Renal cortical epithelial cell (primary cell): Measurements from ENCODE around the gene SOS1. TPM values are rescaled to one million over a fixed set of nuclear protein-coding genes. Genes with fewer than 3 reads are reported as not detected.
"Not testable (repeated sequence)": the region's sequence is repeated elsewhere in the genome, so short reads cannot be mapped to it uniquely, and the experiment has no call there.

Experiments
- DNase-seq: peaks from one replicate; pipeline ENCODE4 v3.0.0-alpha.2; 2011; ENCODE audit warnings: low read depth
- total RNA-seq: library from RNA; depleted of rRNA; stranded (reverse); fragments of >200 nt; gene quantifications from 2 replicates; pipeline ENCODE4 v1.2.3, GENCODE V29; 2014

The SOS1 gene
- total RNA-seq, 1 donor from 2014 or later = 34.3 TPM

DNA sequence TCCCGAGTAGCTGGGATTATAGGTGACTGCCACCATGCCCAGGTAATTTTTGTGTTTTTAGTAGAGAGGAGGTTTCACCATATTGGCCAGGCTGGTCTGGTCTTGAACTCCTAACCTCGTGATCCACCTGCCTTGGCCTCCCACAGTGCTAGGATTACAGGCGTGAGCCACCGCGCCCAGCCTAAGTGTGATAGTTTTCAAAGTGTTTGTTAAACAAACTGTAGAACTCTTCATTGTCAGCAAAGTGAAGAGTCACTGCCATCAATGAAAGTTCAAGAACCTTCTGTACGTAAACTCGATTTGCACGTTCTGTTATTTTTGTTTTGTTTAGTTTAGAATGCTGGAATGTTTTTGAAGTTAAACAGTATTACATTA, 18.0 kb upstream of the SOS1 start:
- DNase-seq = no peak

DNA sequence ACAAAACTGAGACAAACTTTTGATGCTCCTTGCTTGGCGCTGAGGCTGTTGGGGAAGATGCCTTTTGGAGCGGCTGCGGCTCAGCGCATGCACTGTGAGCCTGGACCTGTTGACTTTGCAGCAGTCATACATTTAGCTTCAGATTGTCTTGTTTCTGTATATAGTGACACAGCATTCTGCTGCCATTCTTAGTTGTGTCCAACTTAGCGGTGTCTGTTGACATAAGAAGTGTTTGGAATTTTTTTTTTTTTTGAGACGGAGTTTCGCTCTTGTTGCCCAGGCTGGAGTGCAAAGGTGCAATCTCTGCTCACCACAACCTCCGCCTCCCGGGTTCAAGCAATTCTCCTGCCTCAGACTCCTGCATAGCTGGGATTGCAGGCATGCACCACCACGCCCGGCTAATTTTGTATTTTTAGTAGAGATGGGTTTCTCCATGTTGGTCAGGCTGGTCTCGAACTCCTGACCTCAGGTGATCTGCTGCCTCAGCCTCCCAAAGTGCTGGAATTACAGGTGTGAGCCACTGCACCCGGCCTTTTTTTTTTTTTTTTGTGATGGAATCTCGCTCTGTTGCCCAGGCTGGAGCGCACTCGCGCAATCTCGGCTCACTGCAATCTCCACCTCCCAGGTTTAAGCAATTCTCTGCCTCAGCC, 17.5 kb upstream of the SOS1 start:
- not testable (repeated sequence) for DNase-seq

DNA sequence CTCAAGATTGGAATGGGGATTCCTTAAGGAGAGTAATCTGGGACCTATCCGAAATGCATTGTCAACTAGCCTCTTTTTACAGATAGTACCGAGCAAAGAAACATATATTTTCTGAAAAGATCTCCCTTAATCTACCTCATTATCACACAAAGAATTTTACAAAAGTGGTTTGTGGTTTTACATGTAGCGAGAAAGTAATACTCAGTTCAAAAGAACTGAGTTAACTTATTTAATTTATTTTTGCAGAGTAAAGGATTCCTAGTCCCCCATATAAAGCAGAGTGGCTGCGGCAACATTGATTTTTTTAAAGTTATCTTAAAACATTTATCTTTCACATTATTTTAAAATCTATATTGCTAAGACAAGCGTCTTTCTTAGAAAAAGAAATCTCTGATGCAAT, 15.9 kb upstream of the SOS1 start:
- DNase-seq = no peak

DNA sequence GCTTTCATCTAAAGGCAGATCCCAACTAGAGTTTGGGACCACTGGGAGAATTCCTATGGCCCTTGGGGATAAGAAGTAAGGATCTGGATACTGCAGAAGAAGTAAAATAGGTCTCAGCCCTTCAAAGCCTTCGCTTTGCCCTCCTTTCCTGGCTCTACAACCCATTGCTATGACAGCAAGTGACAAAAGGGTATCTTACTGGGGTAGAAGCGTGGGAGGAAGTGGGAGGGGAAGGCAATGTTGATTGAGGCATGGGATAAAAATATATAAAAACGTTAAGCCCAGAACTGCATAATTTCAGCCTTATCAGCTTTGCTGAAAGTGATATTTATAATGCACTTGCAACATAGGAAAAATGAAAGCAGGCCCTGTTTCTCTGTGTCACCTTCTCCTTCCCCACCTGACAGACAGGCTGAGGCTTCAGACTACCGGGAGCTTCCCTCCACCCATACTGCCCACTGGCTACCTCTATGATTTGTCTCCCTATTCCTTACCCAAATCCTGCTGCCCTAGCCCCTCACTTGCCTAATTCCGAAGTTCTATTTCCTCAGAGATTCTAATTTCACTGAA, 14.9 kb upstream of the SOS1 start:
- DNase-seq = no peak

DNA sequence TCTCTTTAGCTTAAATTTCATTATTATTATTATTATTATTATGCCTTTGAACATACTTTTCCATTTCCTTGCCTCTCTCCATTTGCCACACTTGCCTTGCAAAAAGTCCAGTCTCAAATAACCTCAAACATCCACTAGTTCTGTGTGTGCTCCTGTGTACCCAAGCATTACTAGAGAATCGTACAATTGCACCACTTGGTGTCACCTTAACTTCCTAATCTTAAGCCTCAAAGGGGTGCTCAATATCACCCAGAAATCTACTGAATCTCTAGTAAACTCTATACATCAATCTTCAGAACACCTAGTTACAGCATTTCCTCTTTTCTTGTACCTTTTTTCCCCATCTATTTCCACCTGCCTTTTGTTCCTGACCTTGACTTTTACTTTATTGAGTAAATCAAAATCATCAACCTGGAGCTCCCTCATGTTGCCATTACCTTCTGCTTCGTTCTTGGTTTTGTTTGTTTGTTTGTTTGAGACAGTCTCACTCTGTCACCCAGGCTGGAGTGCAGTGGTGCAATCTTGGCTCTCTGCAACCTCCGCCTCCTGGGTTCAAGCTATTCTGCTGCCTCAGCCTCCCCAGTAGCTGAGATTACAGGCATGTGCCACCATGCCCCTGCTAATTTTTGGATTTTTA, 12.5 kb upstream of the SOS1 start:
- no peak for DNase-seq

DNA sequence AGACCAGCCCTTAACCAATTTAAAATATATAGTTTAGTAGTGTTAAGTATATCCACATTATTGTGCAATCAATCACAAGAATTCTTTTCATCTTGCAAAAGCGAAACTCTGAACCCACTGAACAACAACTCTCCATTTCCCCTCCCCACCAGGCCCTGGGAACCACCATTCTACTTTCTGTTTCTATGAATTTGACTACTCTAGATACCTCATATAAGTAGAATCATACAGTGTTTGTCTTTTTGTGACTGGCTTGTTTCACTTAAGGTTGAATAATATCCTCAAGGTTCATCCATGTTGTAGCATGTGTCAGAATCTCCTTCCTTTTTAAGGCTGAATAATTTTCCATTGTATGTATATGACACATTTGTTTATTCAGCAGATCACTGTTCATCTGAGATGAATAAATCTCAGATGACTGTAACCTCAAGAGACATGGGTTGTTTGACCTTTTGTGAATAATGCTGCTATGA, 8.1 kb upstream of the SOS1 start:
- peak; percentile 35 for DNase-seq

DNA sequence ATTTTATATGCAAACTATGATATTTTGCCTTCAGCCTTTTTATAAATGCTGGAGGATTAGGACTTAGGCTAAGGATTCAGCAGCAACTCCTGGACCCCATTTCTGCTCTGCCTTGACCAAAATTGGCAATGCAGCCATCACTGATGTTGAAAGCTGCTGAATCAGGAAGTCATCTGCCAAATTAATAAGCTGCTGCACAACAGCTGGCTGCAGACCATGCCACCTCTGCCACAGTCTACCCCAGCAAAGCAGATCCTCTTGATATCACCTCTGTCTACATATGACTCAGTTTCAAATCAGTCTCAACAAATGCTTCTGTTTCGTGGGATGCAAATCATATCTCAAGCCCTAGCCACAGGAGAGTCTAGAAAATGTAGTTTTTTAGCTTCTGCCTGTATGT, 7.1 kb upstream of the SOS1 start:
- DNase-seq = no peak

DNA sequence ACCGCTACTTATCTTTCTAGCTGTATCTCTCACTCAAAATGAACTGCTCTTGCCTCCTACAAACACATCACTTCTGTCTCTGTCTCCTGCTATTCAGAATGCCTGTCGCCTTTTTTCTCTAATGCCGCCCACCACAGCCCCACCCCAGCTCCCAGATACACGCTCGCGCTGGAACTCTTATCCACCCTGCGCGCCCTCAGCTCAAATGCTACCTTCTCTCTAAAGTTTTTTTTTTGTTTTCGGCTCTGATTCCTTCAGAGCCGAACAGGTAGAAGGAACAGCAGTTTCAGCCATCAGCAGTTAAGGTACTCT, 3.9 kb upstream of the SOS1 start:
- no peak for DNase-seq

DNA sequence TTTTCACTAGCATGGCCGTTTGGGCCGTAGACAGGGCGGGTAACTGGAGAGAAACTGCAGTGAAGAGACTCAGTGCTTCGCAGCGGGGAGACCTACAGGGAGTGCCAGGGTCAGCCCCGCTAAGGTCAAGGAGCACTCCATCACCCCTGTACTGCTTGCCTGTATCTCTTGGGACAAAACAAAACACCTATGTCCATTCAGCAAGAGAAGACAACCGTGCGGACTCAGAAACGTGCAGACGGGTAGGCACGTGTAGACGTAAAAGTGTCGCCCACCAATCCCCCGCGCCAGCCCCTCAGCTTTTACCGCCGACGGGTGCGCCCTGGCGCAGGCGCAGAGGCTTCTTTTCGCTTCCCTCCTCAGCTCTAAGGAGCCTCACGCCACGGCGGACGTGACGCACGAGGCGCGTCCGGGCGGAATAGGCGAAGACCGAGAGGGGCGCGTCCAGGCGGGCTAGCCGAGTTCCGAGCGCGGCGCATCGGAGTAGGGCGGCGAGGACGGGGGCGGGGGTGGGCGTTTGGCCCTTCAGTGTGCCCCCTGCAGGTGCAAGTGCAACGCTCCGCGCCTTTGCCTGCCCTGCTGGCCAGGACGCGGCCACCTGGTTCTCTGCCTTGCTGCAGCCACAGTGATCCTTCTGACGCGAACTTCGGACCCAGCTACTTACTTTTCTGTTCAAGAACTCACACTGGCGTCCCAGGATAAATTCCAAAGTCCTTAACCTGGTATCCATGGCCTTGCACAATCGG, 3.3 kb upstream of the SOS1 start:
- peak; percentile 82 for DNase-seq

DNA sequence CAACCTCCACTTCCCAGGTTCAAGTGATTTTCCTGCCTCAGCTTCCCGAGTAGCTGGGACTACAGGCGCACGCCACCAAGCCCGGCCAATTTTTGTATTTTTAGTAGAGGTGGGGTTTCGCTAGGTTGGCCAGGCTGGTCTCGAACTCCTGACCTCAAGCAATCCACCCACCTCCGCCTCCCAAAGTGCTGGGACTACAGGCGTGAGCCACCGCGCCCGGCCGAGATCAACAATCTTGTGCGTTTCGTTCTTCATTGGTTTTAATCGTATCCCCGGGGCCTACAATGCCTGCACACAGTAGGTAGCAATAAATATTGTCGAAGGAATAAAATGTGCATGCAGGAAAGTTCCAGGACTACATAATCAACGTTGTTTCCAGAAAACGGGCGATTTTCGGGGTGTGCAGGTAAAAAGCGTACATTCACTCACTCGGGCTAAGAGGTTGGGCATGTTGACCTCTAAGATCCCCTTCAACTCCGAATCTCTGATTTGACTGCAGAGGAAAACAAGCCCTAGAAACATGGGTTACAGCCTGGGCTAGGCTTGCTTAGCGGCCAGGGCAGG, 2.7 kb upstream of the SOS1 start:
- DNase-seq = no peak

DNA sequence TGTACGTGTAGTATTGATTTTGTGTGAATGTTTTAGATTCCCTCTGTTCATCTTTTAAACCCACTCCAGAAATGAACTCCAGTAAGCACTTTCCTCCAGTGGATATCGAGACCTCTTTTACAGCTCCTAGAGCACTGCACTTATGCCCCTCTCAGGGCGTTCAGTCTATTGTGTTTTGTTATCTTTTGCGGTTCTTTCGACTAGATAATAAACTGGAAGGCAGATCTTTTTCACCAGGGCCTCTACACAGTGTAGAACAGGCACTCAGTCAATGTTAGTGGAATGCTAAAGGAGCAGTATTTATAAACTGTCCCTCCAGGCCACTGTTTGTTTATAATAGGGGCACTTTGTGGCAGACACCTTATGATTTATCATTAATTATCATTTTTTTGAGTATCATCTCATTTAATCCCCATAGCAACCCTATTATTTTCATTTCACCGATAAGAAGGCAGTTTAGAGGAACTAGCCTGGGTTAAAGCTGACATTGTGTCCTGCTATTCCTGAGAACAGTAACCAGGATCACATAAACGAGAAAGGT, 742 bp upstream of the SOS1 start:
- DNase-seq = no peak

DNA sequence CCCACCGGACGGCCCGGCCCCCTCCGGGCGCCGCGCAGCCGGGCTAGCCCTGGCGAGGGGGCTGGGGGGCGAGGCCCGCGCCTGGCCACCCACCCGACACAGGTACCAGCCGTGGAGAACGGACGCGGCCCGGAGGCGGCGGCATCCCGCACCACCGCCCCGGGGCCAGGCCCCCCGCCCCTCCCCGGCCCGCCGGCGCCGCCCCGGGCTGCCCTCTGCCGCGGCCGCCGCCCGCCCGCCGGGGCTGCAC, 405 bp downstream of the SOS1 start:
- DNase-seq = no peak

DNA sequence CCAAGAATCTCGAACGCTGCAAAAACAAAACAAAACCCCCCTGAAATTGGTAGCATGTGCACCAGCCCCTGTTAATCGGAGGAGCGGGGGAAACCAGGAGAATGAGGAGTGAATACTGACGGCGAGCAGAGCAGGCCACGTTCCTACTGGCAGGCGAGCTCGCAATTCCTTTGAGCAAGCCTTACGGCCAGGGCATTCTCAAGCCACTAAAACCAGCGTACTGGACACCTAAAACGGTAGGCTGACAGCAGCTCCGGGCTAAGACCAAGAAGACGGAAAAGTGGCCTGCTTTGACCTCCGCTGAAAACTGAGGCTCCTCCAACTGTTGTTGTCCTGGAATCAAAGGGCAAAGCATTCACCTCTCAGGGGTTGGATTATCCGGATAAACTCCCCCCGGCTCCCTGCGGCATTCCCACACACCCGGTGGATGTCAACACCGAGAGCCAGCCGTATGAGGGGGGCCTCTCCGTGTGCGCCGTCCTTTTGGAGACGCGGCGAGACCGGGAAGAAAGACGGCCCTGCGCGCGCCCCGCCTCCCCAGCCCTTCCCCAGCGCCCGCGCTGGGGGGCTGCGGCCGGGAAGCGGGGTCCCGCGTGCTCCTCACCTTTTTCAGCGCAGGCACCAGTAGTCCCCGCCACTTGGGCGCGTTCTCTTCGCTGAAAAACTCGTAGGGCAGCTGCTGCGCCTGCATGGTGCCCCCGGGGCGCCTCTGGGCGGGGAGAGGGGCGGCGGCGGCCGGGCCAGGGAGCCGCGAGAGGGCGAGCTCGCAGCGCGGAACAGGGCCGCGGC, 925 bp downstream of the SOS1 start:
- DNase-seq = peak; percentile 35

DNA sequence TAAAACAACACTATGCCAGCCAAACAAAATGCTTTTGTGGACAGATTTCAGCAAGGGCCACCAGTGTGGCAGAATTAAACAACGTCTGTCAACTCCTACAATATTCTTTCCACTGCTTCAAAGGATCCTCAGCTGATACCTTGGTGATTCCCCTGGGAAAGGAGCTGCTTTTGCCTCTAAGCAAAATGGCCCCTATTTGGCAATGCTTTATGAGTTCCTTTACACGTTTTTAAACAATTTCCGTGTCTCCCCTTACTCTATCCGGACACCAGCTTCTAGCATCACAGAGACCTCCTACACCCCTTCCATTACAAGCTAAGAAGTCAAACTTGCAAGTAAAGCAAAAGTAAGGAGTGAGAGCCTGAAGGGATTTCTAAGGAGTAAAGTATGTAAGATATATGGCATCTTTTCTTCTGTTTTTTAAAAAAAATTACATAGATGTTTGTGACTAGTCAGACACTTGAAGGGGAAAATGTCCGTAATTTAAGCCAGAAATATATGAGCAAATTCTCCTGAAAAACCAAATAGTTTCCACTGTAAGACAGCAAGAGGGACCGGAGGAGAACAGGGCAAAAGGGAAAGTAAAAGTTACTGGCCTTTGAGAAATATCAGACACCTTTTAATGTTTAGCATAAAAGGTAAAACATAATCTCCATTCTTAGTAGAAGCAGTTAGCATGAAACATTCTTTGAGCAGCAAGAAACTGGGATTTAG, 1.9 kb downstream of the SOS1 start:
- DNase-seq = peak; percentile 12

DNA sequence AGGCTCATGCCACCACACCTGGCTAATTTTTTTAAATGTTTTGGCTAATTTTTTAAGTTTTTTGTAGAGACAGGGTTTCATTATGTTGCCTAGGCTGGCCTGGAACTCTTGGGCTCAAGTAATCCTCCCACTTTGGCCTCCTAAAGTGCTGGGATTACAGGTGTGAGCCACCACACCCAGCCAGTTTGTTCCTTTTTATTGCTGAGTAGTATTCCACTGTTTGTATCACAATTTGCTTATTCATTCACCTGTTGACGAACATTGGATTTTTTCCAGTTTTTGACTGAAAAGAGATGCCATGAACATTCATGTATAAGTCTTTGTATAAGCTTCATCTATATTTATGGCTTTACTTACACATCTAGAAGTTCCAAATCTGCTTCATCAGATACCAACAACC, 5.3 kb downstream of the SOS1 start:
- DNase-seq = no peak

DNA sequence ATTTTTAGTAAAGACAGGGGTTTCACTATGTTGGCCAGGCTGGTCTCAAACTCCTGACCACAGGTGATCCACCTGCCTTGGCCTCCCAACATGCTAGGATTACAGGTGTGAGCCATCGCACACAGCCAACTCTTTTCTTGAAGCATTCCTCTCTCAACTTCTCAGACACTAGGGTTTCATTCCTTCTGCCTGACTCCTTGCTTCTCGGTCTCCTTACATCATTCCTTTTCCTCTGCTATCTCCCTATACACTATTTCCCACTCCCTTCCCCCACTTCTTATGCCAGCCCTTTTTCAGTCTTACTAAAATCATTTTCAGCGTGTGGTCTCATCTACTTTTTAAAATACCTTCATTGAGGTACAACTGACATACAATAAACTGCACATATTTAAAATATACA, 6.1 kb downstream of the SOS1 start:
- no peak for DNase-seq

DNA sequence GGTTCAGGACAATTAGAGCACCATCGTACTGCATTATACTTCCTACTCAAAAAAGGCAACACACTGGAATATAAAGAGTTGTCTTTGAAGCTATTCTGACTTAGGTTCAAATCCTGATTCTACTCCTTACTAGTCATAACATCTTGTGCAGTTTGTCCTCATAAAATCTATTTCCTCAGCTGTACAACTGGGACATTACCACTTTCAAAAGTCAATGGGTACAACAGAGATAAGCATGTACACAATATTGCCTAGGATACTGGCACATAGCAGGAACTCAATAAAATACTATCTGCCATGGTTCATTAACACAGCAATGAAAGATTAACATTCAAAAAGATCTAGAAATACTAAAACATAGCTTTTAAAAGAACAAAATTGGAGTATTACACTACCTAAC, 11.3 kb downstream of the SOS1 start:
- no peak for DNase-seq

DNA sequence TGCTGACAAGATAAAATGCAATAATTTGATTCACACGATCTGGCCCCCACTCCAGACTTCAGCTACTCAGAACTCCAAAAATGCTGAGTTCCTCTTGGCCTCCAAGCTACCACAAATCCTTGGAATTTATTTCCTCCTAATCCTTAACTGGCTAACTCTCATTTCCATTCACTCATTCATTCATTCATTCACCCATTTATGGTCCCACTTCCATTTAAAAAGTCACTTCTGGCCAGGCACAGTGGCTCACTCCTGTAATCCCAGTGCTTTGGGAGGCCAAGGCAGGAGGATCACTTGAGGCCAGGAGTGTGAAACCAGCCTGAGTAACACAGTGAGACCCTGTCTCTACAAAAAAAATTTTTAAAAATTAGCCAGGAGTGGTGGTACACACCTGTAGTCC, 12.5 kb downstream of the SOS1 start:
- DNase-seq = no peak

DNA sequence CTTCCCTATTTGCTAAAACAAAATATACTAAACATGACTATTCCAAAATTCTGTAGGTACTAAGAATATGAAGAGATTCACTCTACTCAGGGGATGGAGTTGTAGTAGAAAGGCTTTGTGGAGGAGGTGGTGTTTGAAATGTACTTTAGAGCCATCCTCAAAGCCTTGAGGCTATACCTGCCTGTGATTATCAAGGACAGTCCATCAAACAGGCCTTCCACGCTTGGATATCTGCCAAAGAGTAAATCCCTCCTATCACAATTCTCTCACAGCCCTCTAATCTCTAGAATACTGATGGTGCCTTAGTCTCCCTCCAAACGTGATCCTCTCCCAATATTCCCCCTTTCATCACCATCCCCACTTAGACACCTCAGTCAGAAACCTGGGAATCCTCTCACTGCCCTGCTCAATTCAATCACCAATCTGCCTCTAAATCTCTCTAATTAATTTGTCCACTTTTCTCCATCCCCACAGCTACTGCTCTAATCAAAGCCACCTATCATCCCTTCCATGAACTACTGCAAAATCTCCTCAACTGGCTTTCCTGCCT, 13.1 kb downstream of the SOS1 start:
- DNase-seq = no peak

DNA sequence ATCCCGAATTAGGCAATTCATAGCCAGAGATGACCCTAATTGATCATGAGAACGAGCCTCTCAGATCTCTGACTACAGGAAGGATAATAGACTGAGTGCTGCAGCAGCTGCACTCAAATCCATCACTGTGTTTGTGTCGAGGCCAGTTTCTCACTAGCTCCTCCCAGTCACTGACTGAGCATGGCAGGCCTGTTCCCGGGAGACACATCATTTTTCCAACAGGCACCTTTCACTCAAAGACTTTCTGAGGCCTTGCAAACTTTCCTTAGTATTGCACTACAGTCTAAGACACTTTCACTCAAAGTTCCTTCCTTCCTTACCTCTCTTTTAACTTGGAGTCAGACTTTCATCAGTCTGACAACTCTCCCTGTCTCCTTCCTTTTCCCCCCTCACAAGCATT, 13.7 kb downstream of the SOS1 start:
- DNase-seq = no peak
